ENCODE results near the gene CTBS.
A peak's percentile ranks its signal among the peaks of the same experiment; 100 is the strongest.

The CTBS gene

DNA sequence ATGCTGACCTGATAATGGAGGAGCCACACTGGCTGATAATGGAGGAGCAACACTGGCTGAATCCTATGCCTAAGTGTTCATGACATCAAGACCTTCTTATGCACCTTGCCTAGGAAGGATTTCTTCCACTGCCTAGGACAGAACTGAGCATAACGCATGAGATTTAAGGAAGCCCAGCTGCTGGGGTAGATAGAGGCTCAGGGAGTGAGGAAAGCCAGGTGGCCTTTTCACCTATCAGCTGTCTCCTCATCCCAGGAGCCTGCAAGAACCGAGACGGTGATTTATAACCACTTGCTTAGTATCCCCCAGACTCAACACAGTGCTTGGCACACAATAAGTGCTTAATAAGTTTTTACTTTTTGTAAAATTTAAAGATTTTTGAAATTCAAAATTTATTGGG is 7.4 kb upstream of the CTBS start:
- in situ Hi-C loops (cut with MboI; ENCODE audit: low pct_unique_long_range_greater_than_20kb, low sequenced_read_pairs, unreplicated experiment), result no loop called here
- TF ChIP-seq, protein P1, sequence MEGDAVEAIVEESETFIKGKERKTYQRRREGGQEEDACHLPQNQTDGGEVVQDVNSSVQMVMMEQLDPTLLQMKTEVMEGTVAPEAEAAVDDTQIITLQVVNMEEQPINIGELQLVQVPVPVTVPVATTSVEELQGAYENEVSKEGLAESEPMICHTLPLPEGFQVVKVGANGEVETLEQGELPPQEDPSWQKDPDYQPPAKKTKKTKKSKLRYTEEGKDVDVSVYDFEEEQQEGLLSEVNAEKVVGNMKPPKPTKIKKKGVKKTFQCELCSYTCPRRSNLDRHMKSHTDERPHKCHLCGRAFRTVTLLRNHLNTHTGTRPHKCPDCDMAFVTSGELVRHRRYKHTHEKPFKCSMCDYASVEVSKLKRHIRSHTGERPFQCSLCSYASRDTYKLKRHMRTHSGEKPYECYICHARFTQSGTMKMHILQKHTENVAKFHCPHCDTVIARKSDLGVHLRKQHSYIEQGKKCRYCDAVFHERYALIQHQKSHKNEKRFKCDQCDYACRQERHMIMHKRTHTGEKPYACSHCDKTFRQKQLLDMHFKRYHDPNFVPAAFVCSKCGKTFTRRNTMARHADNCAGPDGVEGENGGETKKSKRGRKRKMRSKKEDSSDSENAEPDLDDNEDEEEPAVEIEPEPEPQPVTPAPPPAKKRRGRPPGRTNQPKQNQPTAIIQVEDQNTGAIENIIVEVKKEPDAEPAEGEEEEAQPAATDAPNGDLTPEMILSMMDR (IDR thresholded peaks at IDR 0.05; ENCODE audit: extremely low read depth, insufficient read depth, missing control alignments), result no peak
- DNase-seq (ENCODE audit: low spot score), result no peak

DNA sequence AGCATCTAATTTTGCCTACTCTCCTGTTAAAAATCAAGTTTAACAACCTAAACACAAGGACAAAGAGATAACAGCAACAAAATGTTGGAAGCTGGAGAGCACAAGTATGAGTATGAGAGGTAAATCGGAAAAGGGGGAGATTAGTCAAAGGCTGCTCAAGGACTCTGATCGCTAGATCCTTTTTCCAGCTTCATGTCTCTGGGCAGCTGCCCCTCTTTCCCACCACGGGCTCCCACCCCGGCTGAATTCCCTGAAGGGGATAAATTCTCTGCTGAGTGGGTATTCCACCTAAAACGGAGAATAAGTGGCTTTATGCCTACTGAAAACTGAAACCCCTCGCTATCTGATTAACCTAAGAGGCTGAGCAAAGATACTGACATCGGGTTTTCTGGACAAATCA is 696 bp upstream of the CTBS start:
- DNase-seq (ENCODE audit: low spot score), result peak; percentile 14
- in situ Hi-C loops (cut with MboI; ENCODE audit: low pct_unique_long_range_greater_than_20kb, low sequenced_read_pairs, unreplicated experiment), result no loop called here
- TF ChIP-seq, protein P1 (IDR thresholded peaks at IDR 0.05; ENCODE audit: extremely low read depth, insufficient read depth, missing control alignments), result no peak

DNA sequence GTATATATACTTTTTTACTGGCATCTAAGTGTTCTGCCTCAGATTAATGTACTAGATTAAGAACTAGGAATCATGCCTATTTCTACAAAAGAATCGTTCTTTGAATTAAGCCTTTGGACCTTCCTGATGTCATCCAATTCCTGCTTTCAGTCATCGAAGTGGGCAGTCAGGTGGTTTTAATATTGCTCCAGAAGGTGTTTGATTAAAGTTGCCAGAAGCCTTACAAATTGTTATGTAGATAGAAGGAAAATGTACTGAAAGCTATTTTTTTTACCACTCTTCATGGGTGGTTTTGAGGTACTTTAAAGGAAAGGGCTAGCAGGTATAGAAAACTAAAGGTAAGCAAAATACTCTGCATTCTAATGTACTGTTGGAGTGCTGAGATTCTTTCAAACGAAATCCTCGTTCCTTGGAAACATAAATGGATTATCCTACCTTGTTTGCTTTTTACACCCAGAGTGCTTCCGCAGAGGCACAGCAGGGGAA is 716 bp downstream of the CTBS start:
- TF ChIP-seq, protein P1 (IDR thresholded peaks at IDR 0.05; ENCODE audit: extremely low read depth, insufficient read depth, missing control alignments), result no peak
- in situ Hi-C loops (cut with MboI; ENCODE audit: low pct_unique_long_range_greater_than_20kb, low sequenced_read_pairs, unreplicated experiment), result no loop called here
- peak; percentile 17 for DNase-seq (ENCODE audit: low spot score)

DNA sequence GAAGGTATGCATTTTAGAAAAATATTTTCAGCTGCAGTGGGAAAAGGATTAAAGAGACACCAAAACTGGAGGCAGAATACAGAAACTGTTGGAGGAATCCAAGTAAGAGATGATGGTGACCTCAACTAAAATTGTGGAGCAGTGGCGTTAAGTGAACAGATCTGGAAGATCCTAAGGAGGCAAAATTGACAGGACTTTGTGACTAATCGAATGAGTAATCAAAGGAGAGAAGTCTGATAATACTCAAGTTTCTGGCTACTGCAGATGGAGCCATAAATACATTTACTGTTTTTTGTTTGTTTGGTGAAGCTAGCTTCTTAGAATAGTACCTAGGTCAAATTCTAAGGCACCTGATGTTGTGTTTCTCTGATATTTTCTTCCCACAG is 3.1 kb downstream of the CTBS start:
- no peak for DNase-seq (ENCODE audit: low spot score)
- TF ChIP-seq, protein P1 (IDR thresholded peaks at IDR 0.05; ENCODE audit: extremely low read depth, insufficient read depth, missing control alignments), result no peak
- in situ Hi-C loops (cut with MboI; ENCODE audit: low pct_unique_long_range_greater_than_20kb, low sequenced_read_pairs, unreplicated experiment), result no loop called here

DNA sequence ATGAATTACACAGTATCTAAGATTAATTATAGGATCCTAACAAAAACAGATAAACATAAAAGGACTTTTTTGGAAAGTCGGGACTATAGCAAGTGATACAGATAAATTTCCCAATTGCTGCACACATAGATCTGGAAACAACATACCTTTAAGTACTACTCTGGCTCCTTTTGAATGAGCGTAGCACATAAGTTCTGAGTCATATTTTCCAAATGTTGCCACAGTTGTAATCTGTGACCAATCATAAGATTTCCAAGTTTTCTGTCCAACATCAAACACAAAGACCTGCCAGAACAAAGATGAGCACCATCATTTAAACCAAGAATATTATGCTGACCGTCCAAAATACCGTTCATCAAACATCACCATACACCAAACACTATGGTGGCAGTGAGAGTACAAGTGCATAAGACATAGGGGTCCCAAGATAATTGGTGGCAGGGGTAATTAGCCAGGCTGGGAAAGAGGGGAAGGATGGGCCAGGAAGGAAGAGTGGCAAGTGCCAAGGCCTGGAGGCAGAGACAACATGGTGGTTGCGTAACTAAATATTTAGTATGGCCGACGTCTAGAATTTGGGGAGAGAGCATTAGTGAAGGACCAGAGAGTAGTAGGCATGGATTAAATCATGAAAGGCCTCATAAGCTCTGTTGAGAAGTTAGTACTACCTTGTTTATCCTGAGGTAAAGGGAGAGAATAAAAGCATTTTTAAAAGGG is 3.6 kb downstream of the CTBS start:
- in situ Hi-C loops (cut with MboI; ENCODE audit: low pct_unique_long_range_greater_than_20kb, low sequenced_read_pairs, unreplicated experiment), result no loop called here
- TF ChIP-seq, protein P1 (IDR thresholded peaks at IDR 0.05; ENCODE audit: extremely low read depth, insufficient read depth, missing control alignments), result no peak
- DNase-seq (ENCODE audit: low spot score), result no peak

DNA sequence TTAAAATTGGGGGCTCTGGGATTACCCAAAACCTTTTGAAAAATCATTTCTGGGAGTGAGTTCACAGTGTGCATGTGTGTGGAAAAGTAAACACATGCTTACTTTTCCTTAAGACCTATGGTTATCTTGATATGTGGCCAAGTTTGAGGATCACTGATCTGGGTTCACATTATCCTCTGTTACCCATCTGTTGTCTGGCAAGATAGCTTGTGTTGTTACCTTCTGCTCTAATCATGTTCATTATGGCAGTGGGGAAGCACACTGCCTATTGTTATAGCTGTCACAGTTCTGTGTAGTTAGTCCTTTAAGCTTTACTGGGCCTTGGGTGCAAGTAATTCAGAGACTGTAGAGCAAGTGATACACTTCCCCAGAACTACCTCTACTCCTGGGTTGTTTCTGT is 5.0 kb downstream of the CTBS start:
- DNase-seq (ENCODE audit: low spot score), result no peak
- in situ Hi-C loops (cut with MboI; ENCODE audit: low pct_unique_long_range_greater_than_20kb, low sequenced_read_pairs, unreplicated experiment), result no loop called here
- TF ChIP-seq, protein P1 (IDR thresholded peaks at IDR 0.05; ENCODE audit: extremely low read depth, insufficient read depth, missing control alignments), result no peak
